EL (cell line): Measurements from ENCODE around the gene CACNG8.
"Not testable (repeated sequence)": the region's sequence is repeated elsewhere in the genome, so short reads cannot be mapped to it uniquely, and the experiment has no call there.

ENCODE experiments used
- DNase-seq: peaks from one replicate; pipeline ENCODE4 v3.0.0-alpha.2; 2016

Gene CACNG8

DNA sequence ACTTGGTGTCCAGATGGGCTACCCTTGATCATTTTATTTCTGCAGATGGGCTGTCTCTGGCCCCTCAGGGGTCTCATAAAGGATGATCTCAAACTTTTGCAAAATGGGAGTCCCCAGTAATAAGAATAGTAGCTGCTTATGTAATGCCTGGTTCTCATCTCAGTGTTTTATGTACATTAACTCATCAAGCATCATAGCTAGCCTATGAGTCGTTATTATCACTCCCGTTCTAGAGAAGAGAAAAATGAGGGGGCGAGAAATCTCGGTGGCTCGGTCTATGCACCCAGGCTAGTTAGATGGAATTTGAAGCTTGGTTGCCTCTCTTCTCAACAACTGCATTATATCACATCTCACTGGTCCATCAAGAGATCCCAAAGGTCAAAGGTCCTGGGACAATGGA is 32.1 kb downstream of the CACNG8 start:
- peak; percentile 43 for DNase-seq

DNA sequence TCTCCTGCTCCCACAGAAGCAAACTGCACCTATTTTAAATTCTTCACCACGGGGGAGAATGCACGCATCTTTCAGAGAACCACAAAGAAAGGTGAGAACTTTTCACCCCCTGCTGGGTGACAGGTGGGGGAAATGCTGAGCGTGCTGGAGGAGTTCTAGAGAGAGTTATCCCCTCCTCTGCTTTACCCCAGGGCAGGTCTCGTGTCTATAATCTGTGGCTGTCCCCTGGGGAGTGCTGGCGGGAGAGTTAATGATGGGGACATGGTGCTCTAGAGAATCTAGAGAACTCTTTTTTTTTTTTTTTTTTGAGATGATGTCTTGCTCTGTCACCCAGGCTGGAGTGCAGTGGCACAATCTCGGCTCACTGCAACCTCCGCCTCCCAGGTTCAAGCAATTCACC is 35.5 kb downstream of the CACNG8 start:
- DNase-seq = no peak

DNA sequence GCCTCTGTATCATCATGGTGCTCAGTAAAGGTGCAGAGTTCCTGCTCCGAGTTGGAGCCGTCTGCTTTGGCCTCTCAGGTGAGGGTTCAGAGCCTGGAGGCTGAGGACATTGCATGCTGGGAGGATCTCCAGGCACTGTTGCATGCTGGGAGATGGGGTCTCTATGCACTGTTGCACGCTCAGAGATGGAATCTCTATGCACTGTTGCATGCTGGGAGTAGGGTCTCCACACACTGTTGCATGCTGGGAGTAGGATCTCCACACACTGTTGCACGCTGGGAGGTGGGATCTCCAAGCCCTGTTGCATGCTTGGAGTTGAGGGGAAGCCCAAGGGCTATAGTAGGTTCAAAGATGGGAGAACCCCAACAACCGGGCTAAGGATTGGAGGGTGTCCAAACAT is 37.0 kb downstream of the CACNG8 start:
- no peak for DNase-seq

DNA sequence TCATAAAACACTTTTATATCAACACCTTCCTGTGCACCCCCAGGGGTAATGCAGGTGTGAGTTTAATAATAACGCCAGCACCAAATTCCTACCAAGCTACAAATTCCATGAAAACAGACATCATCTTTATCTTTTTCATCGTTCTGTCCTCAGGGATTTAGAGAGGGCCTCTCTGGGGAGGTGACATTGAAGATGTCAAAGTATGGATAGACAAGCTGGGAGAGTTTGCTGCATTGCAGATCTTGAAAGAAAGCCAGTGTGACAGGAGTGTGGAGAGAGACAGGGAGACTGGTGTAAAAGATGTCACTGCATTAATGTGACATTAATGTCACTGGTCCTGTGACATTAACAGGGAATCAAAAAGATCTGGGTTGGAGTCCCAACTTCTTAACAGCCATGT is 38.8 kb downstream of the CACNG8 start:
- DNase-seq = no peak

DNA sequence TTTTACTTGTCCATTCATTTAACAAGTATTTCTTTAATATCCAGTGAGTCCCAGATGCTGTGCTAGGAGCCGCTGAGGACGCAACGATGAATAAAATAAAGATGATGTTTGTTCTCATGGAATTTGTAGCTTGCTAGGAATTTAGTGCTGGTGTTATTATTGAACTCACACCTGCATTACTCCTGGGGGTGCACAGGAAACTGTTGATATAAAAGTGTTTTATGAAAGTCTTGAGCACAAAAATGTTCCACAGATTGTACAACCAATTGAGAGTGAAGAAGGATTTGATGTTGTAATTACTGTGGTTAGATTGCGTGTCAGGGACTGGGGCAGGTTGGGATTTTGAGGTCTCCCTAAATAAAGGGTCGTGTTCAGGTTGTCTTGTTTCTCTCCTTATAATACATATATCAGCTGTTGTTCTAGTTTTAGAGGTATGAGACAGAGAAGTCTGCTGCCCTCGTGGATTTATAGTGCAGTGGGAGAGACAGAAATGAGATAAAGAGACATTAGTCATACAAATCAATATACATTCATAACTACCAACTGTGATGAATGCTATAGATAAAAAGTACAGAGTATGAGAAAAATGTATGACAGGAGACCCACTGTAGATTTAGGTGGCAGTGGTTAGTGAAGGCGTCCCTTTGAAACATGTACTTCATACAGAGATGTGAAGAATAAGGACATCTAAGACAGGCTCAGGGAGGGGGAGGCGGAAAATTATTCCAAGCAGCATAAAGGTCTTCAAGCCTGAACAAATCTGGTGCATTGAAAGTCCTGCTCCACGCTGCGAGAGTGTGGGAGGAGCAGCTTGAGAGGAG is 40.0 kb downstream of the CACNG8 start:
- DNase-seq = no peak

DNA sequence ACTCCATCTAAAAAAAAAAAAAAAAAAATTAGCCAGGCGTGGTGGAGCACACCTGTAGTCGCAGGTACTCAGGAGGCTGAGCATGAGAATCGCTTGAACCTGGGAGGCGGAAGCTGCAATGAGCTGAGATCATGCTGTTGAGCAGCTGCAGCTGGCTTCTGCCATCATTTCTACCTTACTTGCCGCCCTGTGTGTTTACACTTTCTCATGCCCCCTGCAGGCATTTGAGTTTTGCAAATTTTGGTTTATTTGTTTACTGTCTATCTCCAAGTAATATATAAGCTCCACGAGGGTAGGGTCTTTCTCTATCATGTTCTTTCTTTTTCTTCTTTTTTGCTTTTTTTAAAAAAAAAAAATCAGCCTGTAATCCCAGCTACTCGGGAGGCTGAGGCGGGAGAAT is 46.7 kb downstream of the CACNG8 start:
- DNase-seq = no peak

DNA sequence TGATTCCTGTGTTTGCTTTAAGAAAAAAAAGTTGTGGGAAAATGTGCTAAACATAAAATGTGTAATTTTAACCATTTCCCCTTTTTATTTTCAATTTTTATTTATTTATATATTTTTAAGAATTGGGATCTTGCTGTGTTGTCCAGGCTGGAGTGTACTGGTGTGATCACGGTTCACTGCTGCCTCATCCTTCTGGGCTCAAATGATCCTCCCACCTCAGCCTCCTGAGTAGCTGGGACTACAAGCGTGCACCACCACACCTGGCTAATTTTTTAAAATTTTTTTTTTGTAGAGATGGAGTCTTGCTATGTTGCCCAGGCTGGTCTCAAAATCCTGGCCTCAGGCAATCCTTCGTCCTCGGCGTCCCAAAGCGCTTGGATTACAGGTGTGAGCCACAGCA is 47.7 kb downstream of the CACNG8 start:
- no peak for DNase-seq

DNA sequence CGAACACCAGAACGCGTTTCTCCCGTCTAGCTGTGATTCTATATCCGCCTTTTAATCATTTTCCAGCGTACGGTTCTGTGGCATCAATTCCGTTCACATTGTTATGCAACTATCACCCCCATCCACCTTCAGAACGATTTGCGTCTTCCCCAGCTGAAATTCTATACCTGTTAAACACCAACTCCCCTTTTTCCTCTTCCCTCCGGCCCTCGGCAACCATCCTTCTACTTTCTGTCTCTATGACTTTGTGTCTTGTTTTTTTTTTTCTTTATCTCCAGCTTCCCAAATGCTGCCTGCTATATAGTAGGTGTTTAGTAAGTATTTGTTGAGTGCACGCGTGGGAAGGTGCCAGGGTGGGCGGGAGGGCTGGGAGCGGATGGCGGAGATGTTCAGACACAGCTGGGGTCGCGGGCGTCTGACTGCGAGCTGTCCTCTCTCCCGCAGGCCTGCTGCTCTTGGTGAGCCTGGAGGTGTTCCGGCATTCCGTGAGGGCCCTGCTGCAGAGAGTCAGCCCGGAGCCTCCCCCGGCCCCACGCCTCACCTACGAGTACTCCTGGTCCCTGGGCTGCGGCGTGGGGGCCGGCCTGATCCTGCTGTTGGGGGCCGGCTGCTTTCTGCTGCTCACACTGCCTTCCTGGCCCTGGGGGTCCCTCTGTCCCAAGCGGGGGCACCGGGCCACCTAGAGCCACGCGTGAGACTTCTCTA is 48.9 kb downstream of the CACNG8 start:
- no peak for DNase-seq

DNA sequence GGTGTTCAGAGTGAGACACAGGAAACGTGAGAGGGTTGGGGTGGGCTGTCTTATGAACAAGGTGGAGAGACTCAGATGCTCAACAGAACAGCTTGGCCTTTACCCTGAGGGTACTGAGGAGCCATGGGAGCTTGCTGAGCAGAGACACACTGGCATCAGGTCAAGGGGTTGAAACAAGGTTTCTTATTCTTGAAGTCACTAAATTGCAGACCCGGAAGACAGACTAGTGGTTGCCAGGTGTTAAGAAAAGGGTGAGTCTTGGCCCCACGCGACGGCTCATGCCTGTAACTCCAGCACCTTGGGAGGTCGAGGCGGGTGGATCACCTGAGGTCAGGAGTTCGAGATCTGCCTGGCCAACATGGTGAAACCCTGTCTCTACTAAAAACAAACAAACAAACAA is 51.1 kb downstream of the CACNG8 start:
- no peak for DNase-seq

DNA sequence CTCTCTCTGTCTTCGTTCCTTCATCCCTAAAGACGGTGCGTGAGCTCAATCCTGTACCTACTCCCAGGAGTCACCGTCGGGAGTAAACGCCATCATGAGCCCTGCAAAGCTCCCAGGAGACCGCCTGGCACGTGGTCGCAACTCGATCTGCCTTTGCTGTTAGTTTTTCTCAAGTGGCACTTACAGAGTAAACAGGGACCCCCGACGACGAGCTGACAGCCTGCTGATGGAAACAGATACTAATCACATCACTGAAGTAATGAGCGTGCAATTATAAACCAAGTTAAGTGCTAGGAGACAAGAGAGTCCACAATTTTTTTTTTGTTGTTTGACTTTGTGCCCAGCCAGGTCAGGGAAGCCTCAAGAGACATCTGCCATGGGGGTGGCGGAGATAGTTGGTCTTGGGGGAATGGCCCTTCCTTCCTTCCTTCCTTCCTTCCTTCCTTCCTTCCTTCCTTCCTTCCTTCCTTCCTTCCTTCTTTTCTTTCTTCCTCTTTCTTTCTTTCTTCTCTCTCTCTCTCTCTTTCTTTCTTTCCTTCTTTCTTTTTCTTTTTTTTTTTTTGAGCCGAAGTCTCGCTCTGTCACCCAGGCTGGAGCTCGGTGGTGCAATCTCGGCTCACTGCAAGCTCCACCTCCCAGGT is 52.3 kb downstream of the CACNG8 start:
- DNase-seq = no peak

DNA sequence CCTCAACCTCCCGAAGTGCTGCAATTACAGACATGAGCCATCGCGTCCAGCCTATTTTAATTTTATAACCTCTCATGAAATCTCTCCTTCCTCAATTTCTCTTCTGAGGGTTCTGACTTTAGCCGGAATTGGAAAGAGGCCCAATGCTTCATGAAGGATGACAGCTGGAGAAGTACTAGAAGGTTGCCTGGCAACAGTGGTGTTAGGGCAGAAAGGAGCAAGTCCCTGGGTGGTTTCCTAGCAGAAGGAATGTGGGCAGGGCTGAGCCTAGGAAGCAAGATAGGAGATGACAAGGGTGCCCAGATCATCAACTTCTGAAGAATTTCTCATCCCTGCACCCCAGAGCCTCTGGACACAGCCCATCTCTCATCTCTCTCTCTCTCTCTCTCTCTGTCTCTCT is 54.5 kb downstream of the CACNG8 start:
- peak; percentile 54 for DNase-seq

DNA sequence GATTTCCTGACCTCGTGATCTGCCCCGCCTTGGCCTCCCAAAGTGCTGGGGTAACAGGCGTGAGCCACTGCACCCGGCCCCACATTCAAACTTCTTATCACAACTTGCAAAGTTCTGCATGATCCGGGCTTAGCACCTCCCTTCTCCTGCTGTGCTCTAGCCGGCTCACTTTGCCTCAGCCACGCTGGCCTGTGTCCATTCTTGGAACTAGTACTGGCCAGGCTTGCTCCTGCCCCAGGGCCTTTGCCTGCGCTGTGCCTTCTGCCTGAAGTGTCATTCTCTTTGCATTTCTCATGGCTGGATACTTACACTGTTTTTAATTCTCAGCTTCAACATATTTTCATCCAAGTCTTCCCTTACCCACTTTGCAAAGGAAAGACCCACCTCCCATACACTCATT is 58.6 kb downstream of the CACNG8 start:
- no peak for DNase-seq

DNA sequence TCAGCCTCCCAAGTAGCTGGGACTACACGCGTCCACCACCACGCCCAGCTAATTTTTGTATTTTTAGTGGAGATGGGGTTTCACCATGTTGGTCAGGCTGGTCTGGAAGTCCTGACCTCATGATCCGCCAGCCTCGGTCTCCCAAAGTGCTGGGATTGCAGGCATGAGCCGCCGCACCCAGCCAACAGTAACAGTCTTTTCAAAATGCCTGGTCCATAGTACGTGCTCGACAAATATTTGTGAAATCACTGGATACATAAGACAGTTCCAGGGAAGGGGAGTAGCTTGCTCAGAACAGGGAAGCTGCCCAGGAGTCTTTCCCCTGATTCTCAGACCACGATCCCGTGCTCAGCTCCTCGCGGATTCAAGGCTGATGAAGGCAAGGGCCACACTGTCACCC is 59.2 kb downstream of the CACNG8 start:
- no peak for DNase-seq

DNA sequence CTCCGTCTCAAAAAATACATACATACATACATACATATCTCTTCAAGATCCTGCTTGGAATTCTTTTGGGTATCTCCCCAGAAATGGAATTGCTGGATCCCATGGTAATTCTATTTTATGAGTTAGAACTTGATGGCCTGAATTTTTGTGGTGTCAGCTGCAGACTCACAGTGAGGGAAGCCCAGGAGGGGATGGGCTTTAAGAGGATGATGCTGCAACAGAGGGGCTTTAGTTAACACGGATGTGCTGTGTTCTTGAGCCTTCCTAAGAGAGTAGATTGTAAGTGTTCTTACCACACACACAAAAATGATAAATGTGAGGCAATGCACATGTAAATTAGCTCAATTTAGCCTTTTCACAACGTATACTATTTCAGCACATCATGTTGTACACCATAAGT is 60.5 kb downstream of the CACNG8 start:
- no peak for DNase-seq

DNA sequence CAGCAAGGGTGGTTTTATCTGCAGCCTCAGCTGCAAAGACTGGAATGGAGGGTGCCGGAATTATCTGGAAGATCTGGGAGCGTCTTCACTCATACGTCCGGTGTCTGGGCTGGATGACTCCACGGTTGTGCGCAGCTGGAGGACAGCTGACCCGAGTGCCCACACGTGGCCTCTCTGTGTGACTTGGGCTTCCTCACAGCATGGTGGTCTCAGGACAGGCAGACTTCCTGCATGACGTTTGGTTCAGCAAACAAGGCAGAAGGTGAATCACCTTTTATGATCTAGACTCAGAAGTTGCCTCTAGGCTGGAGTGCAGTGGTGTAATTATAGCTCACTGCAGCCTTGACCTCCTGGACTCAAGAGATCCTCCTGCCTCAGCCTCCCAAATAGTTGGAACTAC is 61.9 kb downstream of the CACNG8 start:
- no peak for DNase-seq

DNA sequence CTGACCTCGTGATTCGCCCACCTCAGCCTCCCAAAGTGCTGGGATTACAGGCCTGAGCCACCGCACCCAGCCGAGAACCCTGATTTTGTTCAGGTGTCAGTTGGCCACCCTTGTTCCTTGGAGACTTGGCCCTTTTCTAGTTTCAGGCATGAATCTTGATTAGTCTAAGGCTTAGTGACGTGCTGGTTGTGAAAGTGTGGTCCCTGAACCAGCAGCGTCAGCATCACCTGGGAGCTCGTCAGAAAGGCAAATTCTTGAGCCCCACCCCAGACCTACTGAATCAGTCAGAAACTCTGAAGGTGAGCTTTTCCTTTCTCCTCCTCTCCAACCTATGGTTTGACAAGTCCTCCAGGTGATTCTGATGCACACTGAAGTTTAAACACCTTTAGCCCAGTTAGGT is 63.9 kb downstream of the CACNG8 start:
- DNase-seq = no peak

DNA sequence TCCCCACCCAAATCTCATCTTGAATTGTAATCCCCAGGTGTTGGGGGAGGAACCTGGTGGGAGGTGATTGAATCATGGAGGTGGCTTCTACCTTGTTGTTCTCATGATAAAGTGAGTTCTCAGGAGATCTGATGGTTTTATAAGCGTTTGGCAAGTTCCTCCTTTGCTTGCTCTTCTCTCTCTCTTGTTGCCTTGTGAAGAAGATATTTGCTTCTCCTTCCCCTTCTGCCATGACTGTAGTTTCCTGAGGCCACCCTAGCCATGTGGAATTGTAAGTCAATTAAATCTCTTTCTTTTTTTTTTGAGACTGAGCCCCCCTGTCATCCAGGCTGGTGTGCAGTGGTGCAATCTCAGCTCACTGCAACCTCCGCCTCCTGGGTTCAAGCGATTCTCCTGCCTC is 66.6 kb downstream of the CACNG8 start:
- no peak for DNase-seq

DNA sequence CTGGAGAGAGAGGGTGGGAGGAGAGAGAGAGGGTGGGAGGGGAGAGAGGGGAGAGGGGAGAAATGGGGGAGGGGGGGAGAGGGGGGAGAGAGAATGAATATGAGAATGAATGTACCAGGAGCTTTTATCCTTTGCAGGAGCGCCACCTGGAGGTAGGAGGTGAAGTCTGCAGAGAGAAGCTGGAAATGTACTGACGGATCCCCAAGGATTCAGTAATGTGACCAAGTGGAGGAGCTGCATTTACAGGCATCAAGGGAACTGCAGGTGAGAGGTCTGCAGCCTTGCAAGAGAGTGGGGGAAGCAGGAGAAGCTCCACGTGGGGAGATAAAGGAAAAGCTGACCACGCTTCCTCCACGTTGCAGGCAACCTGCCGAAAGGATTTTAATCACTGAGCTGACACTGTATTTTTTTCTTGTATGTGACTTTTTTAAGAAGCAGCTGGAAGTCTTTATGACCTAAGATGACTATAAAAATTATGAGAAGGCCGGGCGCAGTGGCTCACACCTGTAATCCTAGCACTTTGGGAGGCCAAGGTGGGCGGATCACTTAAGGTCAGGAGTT is 67.3 kb downstream of the CACNG8 start:
- peak; percentile 62 for DNase-seq

DNA sequence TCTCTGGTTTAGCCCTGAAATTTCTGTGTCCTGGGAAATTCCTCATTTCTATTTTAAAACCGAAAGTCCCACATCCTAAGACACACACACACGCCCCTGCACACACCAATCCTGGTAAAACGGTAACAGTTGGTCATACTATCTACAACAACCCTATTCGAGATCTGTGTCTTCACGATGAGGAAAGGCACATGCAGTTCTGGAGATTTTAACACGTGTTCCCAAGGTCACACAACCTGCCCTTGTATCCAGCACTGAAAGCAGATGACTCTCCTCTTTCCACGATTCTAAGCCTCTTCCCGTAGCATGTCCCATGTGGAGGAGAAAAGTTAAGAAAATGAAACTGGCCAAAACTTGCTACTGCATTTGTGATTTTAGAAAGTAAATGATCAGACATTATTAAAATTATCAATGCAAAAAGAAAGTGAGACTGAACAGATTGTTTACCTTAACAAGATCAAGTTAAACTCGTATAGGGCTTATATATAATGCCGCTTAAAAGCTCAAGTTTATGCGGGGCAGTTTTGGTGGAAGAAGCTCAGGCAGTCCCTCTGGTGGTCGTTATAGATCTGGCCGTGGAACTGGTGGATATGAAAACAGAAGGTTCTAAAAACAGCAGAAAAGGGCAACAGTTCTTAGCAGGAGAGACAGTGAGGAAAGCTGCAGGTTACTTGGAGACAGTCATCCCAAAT is 68.3 kb downstream of the CACNG8 start:
- peak; percentile 23 for DNase-seq

DNA sequence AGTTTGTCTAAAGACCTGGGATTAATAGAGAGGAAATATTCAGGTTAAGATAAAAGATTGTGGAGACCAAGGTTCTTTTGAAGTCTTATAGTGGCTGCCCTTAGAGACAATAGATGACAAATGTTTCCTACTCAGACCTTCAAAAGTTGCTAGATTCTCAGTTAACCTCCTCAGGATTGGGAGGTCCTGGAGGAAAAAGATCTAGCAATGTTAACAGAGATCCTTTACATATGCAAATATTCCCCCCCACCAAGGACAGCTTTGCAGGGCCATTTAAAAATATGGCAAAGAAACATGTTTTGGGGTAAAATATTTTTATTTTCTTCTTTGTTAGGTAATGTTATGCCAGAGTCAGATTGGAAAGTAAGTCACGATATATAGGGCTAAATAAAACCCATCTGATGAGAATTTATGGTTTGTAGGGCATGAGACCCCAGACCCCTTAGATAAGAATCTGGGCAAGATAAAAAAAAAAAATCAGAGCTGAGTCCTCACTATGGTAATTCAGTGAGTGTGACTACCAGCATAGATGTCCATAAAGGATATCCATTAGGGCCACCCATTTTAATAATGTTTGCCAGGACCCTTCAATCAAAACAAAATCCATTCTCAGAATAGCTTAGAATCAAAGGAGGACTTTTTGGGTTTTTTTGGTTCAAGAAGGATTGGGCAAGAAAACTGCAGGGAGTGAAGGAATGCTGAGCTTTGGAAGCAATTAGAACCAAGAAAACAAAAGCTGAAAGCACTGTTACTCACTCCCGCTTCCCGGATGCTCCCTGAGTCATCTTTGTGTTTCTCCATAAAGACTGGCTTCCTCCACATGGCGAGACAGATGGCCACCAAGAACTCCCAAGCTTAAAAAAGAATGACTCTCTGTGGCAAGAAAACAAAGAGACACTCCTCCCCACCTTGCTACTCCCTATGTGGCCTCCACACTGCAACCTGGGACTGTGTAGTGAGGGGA is 72.8 kb downstream of the CACNG8 start:
- peak; percentile 87 for DNase-seq

DNA sequence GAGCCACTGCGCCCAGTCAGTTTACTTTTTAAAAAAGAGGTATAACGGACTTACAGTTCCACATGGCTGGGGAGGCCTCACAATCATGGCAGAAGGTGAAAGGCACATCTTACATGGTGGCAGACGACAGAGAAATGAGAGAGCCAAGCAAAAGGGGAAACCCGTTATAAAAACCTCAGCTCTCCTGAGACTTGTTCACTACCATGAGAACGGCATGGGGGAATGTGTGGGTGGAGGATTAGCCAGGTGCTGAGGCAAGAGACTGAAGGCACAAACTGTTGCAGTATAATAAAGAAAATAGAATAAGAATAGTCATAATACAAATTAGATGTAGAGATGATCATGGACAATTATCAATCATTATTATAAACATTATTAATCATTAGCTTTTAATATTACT is 73.8 kb downstream of the CACNG8 start:
- DNase-seq = not testable (repeated sequence)
